NCI-H1436 (cell line): ENCODE results near the gene THAP7.

ENCODE experiments used
- DNase-seq: peaks from one replicate; lab custom pipeline; 2025; lab: John Stamatoyannopoulos, UW

The THAP7 gene

DNA sequence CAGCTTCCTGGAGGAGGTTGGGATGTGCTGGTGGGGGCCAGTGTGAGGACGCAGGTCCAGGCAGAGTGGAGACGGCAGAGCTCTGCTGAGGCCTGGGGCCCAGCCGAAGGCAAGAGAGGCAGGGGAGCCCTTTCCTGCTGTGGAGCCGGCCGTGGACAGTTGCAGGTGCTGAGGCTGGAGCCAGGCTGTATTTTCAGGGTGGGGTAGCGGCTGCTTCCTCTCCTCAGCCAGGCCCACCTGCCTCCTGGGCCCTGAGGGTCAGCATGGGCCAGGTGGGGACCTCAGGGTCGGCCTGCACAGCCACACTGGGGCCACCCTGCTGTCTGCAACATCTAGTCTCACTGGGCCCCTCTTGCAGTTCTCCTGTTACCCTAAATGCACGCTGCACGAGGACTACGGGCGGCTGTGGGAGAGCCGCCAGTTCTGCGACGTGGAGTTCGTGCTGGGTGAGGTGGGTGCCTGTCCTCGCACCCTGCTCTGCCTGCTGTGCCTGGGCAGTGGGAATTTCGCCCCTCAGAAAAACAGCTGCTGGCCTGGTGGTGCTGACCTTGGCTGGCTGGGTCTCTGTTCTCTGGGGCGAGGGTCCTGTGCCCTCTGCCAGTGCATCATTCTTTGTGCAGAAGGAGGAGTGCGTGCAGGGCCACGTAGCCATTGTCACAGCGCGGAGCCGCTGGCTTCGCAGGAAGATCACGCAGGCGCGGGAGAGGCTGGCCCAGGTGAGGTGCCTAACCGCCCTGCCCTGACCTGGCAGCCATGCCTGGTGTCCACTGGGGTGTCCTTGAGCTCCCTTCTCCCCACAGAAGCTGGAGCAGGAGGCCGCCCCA, 8.4 kb downstream of the THAP7 start:
- no peak for DNase-seq

- DNase-seq, result no peak
Measured at GRCh38 chr22:20992456-20993303, 9.2 kb downstream of the THAP7 start.

DNA sequence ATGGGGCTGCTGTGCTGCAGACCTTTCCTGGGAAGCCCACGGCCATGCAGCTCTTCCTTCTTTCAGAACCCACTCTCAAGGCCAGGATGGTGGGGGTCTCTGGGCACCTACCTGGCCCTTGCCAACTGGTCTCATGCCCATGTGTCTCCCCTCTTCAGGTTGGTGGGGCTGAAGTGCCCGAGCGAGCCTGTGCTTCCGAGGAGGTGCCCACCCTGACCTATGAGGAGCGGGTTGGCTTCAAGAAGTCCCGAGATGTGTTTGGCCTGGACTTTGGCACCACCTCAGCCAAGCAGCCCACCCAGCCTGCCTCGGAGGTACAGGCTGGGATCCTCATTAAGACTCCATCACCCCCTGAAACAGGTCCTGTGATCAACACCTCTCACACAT, 9.9 kb downstream of the THAP7 start:
- DNase-seq, result no peak

GRCh38 chr22:20991252-20992055, 10.5 kb downstream of the THAP7 start:
- DNase-seq, result no peak

DNA sequence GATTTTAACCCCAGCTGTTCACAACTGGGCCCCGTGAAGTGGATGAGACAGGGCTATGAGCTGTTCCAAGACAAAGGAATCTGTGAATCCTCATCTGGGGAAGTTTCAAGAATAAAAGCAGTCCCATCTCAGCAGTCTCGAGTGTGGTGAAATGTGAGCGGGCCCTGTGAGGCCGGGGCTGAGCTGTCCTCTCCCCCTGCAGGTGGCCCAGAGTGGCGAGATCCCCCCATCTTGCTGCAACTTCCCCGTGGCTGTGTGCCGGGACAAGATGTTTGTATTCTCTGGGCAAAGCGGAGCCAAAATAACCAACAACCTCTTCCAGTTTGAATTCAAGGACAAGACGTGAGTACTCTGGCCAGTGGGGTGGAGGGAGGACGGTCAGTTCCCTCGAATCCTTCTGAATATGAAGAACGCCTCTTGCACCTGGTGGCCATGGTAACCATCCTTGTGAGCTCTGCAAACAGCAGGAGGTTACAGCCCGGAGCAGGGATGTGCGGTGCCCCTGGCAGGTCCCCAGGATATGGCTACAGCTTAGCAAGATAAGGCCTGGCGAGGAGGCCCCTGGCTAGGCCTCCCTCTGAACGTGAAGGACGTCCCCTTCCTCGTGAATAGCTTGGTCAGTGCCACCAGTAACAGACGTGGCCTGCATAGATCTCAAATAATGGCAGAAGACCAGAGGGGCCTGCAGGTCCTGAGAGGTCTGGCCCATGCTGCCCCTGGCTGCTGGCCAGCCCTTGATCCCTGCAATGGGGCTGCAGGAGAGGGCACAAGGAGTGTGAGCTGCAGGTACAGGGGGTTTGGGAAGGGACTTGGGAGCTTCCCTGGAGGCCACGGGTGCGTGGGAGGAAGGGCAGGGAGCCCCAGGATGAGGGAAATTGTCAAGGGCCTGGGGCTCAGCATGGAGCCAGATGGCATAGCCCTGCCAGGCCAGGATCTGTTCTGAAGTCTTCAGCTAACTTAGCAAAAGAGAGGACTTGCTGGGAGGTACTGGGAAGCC, 11.4 kb downstream of the THAP7 start:
- DNase-seq, result no peak

- DNase-seq, result no peak
Measured at GRCh38 chr22:20989323-20990138, 12.4 kb downstream of the THAP7 start.

DNA sequence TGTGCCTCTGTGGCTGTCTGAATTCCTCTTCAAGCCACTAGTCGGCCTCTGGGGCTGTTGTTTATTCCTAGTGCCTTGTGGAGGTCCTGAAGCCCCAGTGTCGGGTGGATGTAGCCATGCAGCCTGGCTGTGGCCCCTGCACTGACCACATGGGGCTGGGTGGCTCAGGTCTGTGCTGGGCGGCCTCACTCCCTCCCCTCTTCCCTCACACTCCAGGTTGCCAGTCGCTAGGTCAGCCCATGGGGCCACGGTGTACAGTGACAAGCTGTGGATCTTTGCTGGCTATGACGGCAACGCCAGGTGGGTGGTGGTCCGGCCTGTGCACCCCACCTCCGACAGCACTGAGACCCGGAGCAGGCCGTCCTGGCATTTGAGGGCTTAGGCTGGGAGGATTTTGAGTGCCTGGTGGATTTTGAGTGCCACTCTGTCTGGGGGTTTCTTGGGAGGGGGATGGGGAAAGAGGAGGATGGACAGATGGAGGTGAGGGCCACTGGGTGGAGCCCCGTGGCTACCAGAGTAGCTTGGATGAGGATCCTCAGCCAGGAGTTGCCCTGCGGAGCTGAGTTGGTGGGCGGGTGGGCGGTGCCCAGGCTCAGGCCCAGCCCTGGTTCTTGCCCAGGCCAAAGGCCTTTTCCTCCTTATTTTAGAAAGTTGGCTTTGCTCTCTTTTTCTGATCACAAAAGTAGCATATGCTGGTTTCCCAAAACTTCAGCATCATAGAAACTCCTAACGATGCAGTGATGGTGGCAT, 13.2 kb downstream of the THAP7 start:
- no peak for DNase-seq

- DNase-seq, result no peak
Measured at GRCh38 chr22:20987375-20987774, 14.5 kb downstream of the THAP7 start.

DNA sequence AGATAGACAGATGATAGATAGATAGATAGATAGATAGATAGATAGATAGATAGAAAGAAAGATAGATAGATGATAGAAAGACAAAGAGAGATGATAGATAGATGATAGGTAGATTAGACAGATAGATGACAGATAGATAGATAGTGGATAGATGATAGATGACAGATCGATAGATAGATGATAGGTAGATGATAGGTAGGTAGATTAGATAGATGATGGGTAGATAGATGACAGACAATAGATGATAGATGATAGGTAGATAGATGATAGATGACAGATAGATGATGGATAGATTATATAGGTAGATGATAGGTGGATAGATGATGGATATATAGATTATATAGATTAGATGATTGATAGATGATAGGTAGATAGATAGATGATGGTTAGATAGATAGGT, 15.6 kb downstream of the THAP7 start:
- DNase-seq, result no peak

DNA sequence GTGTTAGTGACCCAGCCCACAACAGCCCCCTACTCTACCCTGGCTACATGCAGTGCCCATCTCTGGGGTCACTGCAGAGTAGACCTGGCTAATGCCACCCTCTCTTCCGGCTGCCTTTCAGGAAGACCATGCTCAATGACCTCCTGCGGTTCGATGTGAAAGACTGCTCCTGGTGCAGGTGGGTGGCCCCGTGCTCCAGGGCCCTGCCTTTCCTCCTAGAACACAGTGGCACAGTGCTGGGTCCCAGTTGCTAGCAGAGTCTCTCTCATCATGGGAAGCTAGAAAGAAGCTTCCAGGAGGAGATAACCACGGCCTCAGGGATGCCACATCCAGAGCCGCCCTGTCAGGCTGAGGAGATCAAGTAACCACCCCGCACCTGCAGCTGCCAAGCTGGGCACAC, 16.2 kb downstream of the THAP7 start:
- DNase-seq, result no peak

GRCh38 chr22:20983081-20983771, 18.7 kb downstream of the THAP7 start:
- DNase-seq, result no peak

DNA sequence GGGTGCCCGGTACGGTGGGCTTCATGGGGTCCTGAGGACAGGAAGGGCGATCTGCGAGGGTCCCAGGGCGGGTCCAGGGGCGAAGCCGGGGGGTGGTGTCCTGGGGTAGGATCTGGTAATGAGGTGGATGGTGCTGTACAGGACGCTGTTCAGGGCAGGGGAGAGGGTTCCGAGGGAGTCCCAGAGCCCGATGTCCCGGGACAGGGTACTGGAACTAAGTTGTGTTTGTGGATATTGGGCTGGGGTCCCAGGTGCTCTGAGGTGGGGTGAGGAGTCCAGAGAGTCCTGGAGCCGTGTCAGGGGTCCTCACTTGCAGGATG, 19.4 kb downstream of the THAP7 start:
- no peak for DNase-seq

- DNase-seq, result peak; percentile 60
Measured at GRCh38 chr22:20981787-20982562, 19.9 kb downstream of the THAP7 start, which contains the start of gene LZTR1. TSS of gene LZTR1 (plus strand) at chr22:20982297. CDS start at chr22:20982372, 75 bp downstream.

- DNase-seq, result no peak
Measured at GRCh38 chr22:20980938-20981722, 20.8 kb downstream of the THAP7 start.

DNA sequence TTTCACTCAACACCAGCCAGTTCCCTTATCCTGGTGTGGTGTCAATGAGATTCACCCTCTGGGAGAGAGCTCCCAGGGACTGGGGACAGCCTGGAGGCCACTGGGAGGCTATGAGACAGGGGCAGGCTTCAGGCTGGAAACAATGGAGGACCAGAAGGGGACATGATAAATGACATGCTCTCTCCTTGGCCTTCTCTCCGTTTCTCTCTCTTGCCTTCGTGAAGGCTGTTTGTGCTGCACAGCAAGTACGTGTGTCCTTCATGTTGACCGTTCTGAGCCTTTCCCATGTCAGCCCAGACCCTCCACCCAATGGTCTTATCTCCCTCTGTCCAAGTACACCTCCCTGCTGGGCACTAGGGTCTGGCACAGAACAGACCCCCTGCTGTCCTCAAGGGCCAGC, 21.4 kb downstream of the THAP7 start:
- no peak for DNase-seq

GRCh38 chr22:20979940-20980453, 21.9 kb downstream of the THAP7 start:
- DNase-seq, result no peak

DNA sequence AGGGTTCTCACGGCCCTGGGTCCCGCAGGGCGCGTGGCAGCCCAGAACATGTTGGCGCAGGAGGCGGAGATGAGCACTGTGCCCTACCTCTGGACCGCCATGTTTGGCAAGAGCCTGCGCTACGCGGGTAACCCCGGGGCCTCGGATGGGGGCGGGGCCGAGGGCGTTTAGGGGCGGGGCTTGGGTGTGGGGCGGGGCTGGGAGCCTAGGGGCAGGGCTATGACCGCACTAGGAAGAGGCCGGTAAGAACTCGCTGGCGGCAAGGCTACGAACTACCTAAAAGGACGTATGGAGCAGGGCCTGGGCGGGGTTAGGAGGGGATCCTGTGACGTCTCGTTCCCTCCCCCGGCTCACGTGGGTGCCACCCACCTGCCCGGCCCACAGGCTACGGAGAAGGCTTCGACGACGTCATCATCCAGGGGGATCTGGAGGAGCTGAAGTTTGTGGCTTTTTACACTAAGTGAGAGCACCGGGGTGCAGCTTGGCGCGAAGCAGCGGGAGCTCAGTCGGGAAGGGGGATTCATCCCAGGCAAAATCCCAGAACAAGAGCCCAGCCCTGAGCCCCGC, 22.6 kb downstream of the THAP7 start:
- no peak for DNase-seq
